H1 (cell line): ENCODE measurements around the gene VWA1. TPM values are rescaled to one million over a fixed set of nuclear protein-coding genes. Genes with fewer than 3 reads are reported as not detected.

Experiments
- BACH1 ChIP-seq: IDR thresholded peaks from 2 replicates; pipeline ENCODE4 v1.6.1; 2012; ENCODE audit warnings: low read length, improper control_type of control experiment
- CREB1 ChIP-seq: IDR thresholded peaks from 2 replicates; pipeline ENCODE4 v1.6.1; 2012; ENCODE audit warnings: inconsistent platforms
- CTCF ChIP-seq, 3 experiments: IDR thresholded peaks; 1 replicate in 2 of 3; 2 replicates in 1 of 3; pipeline versions ENCODE4 v1.5.1 to v1.6.1; 2011; ENCODE audit warnings: low read length in 3 of 3, mild to moderate bottlenecking in 3 of 3, inconsistent platforms in 2 of 3, low read depth in 1 of 3, moderate library complexity in 1 of 3; ENCODE audit not compliant: insufficient read depth in 1 of 3; ENCODE audit errors: control extremely low read depth in 1 of 3
- RAD21 ChIP-seq, 2 experiments: IDR thresholded peaks in 1 of 2; conservative IDR thresholded peaks in 1 of 2; 2 replicates each; pipeline ENCODE4 v1.6.1; 2011; ENCODE audit warnings: low read depth in 2 of 2, low read length in 2 of 2, improper control_type of control experiment in 1 of 2, inconsistent platforms in 1 of 2, mild to moderate bottlenecking in 1 of 2, moderate library complexity in 1 of 2
- polyA plus RNA-seq, 7 experiments: library from polyadenylated mRNA; depleted of rRNA in 3 of 7; stranded (reverse) in 5 of 7; unstranded in 2 of 7; fragments of >200 nt in 5 of 7; fragments of 200-250 nt in 2 of 7; gene quantifications; 1 replicate in 5 of 7; 2 replicates in 1 of 7; 4 replicates in 1 of 7; pipeline versions ENCODE4 v1.2.1 to v1.2.3, GENCODE V29; 2011 to 2013; ENCODE audit warnings: missing spikeins in 2 of 7, mixed read lengths in 2 of 7
- total RNA-seq: library from RNA; stranded (reverse); fragmentation: NEBNext Ultra II Directional; extraction: Animal tissue kit (Norgen Biotek cat#: 25700); gene quantifications from 2 replicates; pipeline ENCODE4 v1.2.1, GENCODE V29; 2021
- TF ChIP-seq, protein P1 (sequence below): fragments of 300-600 bp; sonication (generic); IDR thresholded peaks from 2 replicates; pipeline ENCODE4 v1.7.1; 2012; ENCODE audit warnings: low read length, moderate library complexity, mild to moderate bottlenecking, inconsistent platforms; ENCODE audit not compliant: insufficient replicate concordance
- TF ChIP-seq, protein P2 (sequence below): IDR thresholded peaks from 2 replicates; pipeline ENCODE4 v1.6.1; 2012; ENCODE audit warnings: inconsistent platforms

VWA1 gene
- total and polyA plus RNA-seq, 2 of the 8 experiments (the other 6 are each of a cell fraction or from before 2014, with no cell fraction given) = 16.0 to 36.6 TPM

DNA sequence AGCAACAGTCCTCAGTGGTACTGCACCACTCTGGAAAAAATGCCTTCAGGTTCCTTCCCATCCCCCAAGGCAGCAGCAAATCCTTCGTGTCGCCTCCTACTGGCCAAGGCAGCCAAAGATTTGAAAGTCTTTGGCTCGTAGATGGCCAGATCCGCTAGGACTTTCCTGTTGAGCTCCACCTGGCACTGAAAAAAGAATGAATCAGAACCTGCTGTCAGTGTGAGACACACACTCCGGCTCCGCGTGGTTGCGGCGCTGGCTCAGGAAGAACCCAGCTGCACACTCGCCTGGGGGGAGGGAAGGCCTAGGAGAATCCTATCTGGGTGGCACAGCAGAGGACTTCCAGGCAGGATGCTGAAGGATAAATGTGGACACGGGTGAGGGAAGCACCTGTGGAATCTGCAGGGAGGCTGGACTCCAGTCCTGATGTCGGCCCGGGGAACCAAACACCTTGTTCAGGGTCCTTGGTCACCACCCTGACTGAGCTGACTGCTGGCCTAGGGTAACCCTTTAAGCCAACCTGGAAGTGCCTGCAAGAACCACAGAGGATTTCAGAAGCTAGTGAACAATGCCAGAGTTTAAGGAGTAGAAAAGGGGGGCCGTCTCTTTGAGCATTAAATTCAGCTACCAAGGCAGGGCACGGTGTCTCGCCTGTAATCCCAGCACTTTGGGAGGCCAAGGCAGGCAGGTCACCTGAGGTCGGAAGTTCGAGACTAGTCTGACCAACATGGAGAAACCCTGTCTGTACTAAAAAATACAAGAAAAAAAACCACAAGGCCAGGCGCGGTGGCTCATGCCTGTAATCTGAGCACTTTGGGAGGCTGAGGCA, 33.2 kb upstream of the VWA1 start (continued):
- TF ChIP-seq, protein P1, sequence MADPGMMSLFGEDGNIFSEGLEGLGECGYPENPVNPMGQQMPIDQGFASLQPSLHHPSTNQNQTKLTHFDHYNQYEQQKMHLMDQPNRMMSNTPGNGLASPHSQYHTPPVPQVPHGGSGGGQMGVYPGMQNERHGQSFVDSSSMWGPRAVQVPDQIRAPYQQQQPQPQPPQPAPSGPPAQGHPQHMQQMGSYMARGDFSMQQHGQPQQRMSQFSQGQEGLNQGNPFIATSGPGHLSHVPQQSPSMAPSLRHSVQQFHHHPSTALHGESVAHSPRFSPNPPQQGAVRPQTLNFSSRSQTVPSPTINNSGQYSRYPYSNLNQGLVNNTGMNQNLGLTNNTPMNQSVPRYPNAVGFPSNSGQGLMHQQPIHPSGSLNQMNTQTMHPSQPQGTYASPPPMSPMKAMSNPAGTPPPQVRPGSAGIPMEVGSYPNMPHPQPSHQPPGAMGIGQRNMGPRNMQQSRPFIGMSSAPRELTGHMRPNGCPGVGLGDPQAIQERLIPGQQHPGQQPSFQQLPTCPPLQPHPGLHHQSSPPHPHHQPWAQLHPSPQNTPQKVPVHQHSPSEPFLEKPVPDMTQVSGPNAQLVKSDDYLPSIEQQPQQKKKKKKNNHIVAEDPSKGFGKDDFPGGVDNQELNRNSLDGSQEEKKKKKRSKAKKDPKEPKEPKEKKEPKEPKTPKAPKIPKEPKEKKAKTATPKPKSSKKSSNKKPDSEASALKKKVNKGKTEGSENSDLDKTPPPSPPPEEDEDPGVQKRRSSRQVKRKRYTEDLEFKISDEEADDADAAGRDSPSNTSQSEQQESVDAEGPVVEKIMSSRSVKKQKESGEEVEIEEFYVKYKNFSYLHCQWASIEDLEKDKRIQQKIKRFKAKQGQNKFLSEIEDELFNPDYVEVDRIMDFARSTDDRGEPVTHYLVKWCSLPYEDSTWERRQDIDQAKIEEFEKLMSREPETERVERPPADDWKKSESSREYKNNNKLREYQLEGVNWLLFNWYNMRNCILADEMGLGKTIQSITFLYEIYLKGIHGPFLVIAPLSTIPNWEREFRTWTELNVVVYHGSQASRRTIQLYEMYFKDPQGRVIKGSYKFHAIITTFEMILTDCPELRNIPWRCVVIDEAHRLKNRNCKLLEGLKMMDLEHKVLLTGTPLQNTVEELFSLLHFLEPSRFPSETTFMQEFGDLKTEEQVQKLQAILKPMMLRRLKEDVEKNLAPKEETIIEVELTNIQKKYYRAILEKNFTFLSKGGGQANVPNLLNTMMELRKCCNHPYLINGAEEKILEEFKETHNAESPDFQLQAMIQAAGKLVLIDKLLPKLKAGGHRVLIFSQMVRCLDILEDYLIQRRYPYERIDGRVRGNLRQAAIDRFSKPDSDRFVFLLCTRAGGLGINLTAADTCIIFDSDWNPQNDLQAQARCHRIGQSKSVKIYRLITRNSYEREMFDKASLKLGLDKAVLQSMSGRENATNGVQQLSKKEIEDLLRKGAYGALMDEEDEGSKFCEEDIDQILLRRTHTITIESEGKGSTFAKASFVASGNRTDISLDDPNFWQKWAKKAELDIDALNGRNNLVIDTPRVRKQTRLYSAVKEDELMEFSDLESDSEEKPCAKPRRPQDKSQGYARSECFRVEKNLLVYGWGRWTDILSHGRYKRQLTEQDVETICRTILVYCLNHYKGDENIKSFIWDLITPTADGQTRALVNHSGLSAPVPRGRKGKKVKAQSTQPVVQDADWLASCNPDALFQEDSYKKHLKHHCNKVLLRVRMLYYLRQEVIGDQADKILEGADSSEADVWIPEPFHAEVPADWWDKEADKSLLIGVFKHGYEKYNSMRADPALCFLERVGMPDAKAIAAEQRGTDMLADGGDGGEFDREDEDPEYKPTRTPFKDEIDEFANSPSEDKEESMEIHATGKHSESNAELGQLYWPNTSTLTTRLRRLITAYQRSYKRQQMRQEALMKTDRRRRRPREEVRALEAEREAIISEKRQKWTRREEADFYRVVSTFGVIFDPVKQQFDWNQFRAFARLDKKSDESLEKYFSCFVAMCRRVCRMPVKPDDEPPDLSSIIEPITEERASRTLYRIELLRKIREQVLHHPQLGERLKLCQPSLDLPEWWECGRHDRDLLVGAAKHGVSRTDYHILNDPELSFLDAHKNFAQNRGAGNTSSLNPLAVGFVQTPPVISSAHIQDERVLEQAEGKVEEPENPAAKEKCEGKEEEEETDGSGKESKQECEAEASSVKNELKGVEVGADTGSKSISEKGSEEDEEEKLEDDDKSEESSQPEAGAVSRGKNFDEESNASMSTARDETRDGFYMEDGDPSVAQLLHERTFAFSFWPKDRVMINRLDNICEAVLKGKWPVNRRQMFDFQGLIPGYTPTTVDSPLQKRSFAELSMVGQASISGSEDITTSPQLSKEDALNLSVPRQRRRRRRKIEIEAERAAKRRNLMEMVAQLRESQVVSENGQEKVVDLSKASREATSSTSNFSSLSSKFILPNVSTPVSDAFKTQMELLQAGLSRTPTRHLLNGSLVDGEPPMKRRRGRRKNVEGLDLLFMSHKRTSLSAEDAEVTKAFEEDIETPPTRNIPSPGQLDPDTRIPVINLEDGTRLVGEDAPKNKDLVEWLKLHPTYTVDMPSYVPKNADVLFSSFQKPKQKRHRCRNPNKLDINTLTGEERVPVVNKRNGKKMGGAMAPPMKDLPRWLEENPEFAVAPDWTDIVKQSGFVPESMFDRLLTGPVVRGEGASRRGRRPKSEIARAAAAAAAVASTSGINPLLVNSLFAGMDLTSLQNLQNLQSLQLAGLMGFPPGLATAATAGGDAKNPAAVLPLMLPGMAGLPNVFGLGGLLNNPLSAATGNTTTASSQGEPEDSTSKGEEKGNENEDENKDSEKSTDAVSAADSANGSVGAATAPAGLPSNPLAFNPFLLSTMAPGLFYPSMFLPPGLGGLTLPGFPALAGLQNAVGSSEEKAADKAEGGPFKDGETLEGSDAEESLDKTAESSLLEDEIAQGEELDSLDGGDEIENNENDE = no peak
- TF ChIP-seq BACH1 (no peak), CTCF (IDR thresholded peaks at IDR 0.05; ENCODE audit: control extremely low read depth in 1 of 3, insufficient read depth in 1 of 3, low read depth in 1 of 3, low read length in 3 of 3) (peak in 2 of 3 experiments; percentile 74 to 90; a peak in 3 of 4 replicates), CREB1 (peak; percentile 22; the same call in 1 of the 2 replicates), RAD21 (IDR thresholded peaks at IDR 0.05 in 1 of 2, conservative IDR thresholded peaks at IDR 0.05 in 1 of 2; ENCODE audit: low read depth in 2 of 2, low read length in 2 of 2) (peak; percentile 45 to 57)
- TF ChIP-seq, protein P2, sequence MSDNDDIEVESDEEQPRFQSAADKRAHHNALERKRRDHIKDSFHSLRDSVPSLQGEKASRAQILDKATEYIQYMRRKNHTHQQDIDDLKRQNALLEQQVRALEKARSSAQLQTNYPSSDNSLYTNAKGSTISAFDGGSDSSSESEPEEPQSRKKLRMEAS = 0 out of 2 replicates have a peak, but pooled peaks have one; percentile 20
